IPS DF 4.7 (cell line): ENCODE results near the gene ARHGAP1.
"Not testable (repeated sequence)": the region's sequence is repeated elsewhere in the genome, so short reads cannot be mapped to it uniquely, and the experiment has no call there.

Source experiments
- DNase-seq: peaks from one replicate; pipeline ENCODE4 v3.0.0-alpha.2; 2013; ENCODE audit warnings: low spot score; ENCODE audit errors: extremely low read depth

The ARHGAP1 gene

GRCh38 chr11:46723359-46723680 is 22.9 kb upstream of the ARHGAP1 start:
- no peak for DNase-seq

- no peak for DNase-seq
Observed at GRCh38 chr11:46722566-46723358, 22.3 kb upstream of the ARHGAP1 start.

GRCh38 chr11:46721286-46721685 is 20.9 kb upstream of the ARHGAP1 start:
- no peak for DNase-seq

GRCh38 chr11:46719543-46720218 is 19.3 kb upstream of the ARHGAP1 start:
- no peak for DNase-seq

- no peak for DNase-seq
Observed at GRCh38 chr11:46719048-46719542, 18.7 kb upstream of the ARHGAP1 start, which contains the start of gene F2. TSS of gene F2 (plus strand) at chr11:46719213. CDS start at chr11:46719236, 23 bp downstream.

- no peak for DNase-seq
Observed at GRCh38 chr11:46718155-46719019, 18.0 kb upstream of the ARHGAP1 start.

GRCh38 chr11:46717825-46718154 is 17.4 kb upstream of the ARHGAP1 start:
- DNase-seq: not testable (repeated sequence)

- DNase-seq: no peak
Observed at GRCh38 chr11:46712874-46713576, 12.6 kb upstream of the ARHGAP1 start.

GRCh38 chr11:46711303-46711702 is 10.9 kb upstream of the ARHGAP1 start:
- DNase-seq: no peak

- DNase-seq: no peak
Observed at GRCh38 chr11:46710821-46711269, 10.4 kb upstream of the ARHGAP1 start.

GRCh38 chr11:46709351-46709750 is 8.9 kb upstream of the ARHGAP1 start:
- DNase-seq: not testable (repeated sequence)

- DNase-seq: no peak
Observed at GRCh38 chr11:46706886-46707285, 6.5 kb upstream of the ARHGAP1 start.

- DNase-seq: no peak
Observed at GRCh38 chr11:46705070-46705688, 4.8 kb upstream of the ARHGAP1 start.

- no peak for DNase-seq
Observed at GRCh38 chr11:46701078-46701654, 747 bp upstream of the ARHGAP1 start.

- DNase-seq: no peak
Observed at GRCh38 chr11:46698597-46698996, 1.8 kb downstream of the ARHGAP1 start.

GRCh38 chr11:46697723-46698122 is 2.7 kb downstream of the ARHGAP1 start:
- no peak for DNase-seq

GRCh38 chr11:46697303-46697702 is 3.1 kb downstream of the ARHGAP1 start:
- no peak for DNase-seq

GRCh38 chr11:46696212-46696558 is 4.2 kb downstream of the ARHGAP1 start:
- no peak for DNase-seq

GRCh38 chr11:46695345-46696211 is 4.8 kb downstream of the ARHGAP1 start:
- no peak for DNase-seq
